GM21737 (cell line): Measurements from ENCODE around the gene PLVAP.

ENCODE experiments used
- ATAC-seq: cut with Tn5 transposase; IDR thresholded peaks from one replicate; pipeline ENCODE4 v1.9.1; 2021; ENCODE audit warnings: mild to moderate bottlenecking, moderate library complexity; ENCODE audit not compliant: unreplicated experiment

PLVAP gene

DNA sequence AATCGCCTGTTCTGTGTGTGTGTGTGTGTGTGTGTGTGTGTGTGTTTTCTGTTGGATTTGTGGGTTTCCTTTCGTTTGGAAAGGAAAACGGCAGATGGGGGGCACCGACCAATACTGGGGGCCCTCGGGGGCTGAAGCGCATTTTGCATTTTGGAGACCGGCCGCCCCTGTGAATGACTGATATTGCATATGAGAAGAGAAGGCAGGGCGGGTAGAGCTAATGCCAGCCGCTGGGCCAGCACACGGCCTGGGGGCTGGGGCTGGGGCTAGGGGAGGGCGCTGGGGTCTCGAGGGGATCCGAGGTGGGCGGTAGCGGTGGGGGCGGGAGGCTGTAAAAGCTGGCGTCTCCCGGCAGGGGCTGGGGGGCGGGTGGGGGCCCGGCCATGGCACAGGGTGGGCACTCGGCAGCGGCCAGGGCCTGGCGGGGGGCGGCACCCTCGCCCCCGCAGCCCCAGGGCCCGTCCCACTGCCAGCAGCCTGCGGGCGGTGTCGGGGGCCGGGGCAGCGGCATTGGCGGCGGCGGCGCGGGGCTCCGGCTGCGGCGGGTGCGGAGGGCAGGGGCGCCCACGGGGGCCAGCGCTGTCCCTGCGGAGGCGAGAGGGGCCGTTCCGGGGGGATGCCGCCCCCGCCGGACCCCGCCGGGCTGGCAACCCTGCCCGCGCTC, 53.7 kb downstream of the PLVAP start:
- no peak for ATAC-seq

DNA sequence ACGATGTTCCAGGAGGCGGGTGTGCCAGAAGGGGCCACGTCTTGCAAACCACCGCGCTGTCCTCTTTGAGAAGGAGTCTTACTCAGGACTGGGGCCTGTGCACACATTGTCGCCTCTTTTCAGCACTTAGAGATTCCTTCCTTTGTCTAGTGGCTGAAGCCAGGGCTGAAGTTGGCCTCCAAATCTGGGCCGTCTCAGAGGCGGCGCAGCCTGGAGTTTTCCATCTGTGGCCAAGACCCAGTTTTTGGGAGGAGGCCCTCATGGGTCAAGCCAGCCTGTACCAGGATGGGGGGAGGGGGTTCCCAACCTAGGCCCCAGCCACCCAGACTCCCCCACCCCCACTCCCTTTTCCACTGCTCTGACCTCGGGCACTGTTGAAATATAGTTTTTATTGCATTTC, 54.3 kb downstream of the PLVAP start:
- no peak for ATAC-seq

DNA sequence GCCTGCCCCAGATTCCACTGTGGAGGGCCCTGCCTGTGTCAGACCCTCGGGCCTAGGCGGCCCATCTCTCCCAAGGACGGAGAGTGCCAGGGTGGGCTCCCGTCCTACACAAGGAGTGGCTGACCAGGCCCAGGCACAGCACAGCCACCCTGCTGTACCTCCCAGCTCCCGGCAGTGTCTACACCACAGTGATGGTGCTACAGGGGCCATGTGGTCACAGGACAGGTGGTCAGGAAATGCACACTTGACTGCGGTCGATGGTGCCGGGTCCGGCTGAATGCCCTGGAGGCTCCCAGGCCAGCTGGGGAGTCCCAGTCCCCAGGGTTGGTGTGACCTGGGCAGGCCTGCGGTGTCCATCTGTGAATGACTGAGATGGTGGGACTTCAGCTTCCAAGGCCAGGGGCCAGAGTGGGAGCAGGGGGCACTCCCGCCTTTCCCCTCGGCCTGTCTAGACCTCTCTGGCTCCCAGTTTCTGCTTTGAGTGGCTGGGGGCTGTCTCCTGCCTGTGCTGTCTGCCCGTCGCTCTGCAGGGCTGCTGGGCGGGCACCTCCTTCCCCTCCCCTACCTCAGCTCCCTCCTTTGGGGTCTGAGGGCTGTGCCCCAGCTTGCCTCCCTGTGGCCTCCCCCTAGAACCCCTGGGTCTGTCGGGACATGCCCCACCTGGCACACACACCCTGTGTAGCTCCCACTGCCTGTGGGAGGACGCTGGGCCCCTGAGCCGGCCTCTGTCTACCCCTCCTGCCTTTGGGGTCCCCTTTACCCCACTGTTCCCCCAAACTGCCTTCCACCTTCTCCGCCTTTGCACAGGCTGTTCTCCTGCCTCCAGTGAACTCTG, 55.3 kb downstream of the PLVAP start:
- ATAC-seq, result no peak

DNA sequence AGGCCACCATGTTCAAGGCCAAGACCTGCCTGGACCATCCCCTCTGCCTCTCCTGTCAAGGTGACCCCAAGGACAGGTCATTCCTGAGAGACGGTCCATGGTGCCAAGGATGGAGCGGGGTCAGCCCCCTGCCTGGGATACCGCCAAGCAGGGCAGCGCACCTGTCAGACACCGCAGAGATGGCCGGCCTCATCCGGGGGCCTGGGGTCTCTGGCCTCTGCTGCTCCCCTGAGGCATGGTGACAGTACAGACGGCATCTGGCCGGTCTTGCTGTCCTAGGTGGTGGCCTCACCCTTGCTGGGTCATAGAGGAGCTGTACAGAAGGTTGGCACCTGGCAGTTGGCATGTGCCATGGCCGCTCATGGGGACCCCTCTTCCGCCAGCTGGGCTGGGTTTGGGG, 56.7 kb downstream of the PLVAP start:
- no peak for ATAC-seq

DNA sequence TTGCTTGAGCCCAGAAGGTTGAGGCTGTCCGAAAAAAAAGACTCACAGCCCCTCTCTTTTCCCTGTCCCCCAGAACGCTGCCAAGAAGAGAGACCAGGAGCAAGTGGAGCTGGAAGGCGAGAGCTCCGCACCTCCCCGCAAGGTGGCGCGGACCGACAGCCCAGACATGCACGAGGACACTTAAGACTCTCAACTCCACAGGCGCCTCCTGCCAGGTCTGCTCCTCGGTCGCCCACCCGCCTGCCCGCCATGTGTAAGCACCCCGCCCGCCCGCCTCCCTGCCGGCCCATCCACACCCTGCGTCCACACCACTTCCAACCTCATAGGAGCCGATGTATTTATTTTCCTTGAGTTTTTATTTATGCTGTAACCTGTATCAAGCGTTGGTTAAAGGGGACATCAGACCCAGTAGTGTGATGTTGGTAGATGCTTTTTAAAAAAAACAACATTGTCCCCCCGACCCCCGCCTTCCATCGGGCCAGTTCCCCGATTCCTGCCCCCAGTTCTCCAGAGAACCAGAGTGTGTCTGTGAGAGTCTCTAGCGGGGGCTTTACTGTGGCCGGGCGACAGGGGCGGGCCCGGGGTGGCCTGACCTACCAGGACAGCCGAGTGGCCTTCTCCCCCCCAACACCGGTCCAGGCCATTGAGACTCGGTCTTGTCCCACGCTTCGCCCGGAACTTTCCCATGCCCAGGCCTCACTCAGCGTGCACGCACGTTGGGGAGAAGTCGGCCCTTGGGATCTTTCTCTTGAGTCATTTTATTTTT, 57.5 kb downstream of the PLVAP start:
- no peak for ATAC-seq

DNA sequence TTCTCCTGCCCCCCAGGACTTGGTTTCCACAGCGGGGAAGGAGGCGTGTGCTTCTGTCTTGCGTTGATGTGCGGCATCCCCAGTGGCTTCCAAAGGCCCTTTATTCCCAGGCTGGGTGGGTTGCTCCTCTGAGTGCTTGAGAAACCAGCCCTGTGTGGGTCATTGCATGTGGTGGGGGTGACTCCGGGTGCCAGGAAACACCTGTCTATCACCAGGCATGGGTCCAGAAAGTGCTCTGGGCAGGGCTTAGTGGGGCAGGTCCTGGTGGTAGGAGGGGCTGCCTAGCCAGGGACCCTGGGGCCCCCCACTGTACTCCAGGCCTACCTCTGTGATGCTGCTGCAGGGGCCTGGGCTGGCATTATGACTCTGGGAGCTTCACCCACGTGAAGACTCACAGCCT, 58.2 kb downstream of the PLVAP start:
- ATAC-seq, result no peak

DNA sequence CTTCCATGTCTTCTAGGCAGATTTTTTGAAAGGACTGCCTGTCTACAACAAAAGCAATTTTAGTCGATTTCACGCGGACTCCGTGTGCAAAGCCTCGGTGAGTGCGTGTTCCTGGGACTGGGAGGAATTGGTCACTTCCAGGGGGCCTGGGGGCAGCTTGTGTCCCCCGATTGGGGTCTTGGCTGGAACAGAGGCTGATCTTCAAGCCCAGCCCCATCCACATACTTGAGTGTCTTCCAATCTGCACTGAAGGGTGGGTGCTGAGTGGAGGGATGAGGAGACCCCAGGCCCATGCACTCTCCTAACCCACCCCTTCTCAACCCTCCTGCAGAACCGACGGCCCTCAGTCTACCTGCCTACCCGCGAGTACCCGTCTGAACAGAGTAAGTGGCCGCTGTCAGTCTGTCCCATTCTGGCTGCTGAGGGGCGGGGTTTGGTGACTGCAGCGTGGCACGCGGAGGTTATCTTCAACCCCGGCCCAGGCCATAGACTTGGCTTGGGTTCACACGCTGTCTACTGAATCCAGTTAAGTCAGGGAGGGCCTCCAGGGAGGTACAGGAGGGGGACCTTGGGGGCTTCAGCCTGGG, 63.0 kb downstream of the PLVAP start:
- no peak for ATAC-seq

DNA sequence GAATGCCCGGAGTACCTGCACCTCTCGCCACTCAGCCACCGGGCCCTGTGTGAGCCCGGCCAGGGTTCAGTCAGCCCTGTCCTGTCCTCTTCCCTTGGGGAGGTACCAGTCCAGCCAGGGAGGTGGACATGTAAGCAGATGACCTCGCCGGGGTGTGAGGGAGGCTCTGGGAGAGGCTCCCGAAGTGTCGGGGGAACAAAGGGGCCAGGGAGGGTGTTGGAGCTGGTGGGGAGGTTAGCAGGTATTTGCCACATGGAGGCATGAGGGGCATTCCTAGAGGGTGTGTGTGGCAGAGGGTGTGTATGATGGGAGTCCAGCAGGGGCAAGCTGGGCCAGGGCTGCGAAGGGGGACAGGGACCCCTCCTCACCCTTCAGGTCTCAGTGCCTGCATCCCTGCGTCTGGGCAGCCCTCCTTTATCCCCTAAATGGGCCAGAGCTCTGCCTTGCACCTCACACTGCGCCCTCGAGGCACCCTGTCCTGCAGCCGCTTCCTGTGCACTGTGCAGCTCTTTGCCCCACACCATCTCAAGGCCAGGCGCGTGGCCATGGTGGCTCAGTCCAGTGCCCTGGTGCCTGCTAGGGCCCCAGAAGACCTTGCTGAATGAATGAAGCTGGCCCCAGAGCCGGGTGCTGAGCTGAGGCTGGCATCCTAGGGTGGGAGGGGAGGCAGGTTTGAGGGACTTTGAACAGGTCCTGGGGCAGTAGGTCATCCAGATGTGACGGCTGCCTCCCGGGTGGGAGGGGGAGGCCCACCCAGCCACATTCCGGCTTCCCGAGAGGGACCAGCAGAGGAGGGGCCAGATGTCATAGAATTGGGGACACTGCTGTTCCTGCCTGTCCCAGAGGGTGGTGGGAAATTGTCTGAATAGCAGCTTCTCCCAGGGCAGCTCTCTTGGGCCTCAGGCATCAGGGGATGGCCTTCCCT, 64.7 kb downstream of the PLVAP start:
- no peak for ATAC-seq

DNA sequence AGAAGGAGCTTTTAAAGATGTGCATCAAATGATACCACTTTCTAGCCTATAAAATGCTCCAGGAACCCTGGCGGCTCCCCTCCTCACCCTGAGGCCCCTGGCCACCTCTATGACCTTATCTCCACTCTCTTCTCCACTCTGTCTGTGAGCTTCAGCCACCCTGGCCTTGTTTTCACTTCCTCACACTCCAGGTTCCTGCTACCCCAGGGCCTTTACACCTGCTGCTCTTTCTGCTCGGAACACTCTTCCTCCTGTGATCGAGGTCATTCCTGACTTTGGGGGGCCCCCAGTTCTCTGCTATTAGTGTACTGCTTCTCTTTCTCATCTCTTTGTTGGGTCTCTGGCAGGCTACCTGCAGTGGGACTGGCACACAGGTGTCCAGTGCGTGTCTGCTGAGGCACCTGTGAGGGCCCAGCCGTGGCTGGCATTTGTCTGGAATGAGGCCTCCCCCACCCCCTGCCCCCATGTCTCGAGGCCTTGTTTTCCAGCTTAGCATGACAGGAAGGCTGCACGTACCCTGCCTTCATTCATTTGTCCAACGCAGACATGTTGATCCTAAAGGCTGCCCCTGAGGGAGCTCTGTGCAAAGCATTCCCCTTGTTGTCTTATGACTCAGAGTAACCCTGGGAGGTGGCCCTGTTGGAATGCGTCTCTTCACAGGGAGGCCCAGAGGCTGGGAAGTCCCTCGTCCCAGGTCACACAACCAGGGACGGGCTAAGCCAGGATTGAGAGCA, 65.5 kb downstream of the PLVAP start:
- no peak for ATAC-seq

DNA sequence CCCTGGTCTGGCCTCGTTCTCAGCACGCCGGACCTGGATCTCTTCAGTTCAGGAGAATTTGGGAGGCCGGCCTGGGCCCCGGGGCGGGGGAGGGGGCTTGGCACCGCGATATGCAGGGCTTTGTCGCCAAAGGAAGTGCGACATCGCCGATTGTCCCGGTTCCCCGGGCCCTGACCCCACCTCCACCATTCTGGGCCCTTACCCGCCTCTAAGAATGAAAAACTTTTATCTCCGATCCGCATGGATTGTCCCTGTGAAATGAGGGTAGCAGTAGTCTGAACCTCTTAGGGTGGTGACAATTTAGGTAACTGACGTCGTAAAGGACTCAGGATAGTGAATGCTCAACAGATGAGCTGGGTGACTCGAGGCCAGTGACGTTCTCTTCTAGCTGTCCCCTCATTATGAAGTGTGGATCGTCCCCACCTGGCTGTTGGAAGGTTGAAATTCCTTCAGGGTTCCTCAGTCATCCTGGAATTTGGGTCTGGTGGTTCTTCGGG, 67.1 kb downstream of the PLVAP start:
- ATAC-seq, result no peak

DNA sequence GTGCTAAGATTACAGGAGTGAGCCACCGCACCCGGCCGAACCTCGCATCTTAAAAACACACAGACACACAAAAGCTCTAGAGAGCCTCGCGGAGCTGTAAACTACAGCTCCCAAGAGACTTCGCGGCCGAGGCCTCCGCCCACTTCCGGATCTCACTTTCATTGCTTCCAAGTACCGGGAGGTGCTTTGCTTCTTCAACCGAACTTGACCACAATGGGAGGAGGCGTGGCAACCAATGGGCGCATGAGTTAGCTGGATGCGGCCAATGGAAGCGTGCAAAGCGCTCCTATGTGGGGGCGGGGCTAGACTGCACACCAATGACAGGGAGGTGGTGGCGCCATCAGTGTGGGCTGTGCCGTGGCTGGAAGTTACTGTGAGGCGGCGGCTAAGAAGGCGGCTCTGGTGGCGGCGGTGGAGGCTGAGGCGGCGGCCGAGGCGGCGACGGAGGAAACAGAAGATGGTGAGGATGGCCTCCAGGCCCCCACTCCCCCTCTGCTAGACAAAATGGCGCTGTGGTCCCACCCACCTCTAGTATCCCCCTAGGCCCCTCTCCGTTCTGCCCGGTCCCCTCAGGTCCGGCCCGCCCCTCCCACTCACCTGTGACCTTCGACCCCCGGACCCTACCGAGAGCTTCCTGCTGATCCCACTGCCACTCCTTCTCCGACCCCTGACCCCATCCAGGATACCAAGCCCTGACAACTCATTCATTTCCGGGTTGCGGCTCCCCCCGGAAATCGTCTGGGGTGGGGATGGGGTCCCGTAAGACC, 67.8 kb downstream of the PLVAP start, which contains the start of gene DDA1:
Gene DDA1 (plus strand): TSS at position 366 of the 767 bp plus-strand sequence. CDS start 92 bp downstream, at position 458.
- ATAC-seq, result peak; percentile 52

DNA sequence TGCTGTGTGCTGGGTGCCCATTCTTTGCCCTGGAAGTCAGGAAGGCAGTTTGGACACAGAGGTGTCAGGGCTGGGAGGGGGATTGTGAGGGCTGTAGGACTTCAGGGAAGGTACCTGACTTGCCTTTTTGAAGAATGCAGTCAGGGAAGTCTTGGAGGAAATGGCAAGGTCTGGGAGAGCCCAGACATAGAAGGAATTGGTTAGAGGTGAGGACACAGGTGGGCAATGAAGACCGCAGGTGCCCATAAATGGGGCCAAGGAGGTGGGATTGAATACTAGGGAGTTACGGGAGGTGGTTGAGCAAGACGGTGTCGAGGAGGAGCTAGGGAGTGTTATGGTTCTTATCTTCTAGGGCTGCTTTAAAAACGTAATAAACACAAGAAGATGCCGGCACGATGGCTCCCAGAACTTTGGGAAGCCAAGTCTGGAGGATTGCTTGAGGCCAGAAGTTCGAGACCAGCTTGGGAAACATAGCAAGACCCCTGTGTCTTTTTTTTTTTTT, 69.2 kb downstream of the PLVAP start:
- ATAC-seq, result no peak

DNA sequence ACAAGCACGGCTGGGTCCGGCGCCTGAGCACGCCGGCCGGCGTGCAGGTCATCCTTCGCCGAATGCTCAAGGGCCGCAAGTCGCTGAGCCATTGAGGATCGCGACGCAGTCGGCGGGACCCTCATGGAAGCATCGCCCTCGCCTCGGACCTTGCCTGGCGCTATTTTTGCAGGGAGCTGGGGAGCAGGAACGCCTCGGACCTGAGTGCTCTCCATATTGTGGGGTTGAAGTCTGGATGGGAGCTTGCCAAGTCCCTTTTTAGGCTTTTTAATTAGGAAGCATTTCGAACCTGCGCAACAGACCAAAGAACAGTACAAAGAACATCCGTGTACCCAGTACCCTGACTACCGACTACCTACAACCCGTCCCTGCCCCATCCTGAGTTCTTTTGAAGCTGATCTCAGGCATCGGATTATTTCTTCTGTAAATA, 70.8 kb downstream of the PLVAP start:
- ATAC-seq, result no peak

DNA sequence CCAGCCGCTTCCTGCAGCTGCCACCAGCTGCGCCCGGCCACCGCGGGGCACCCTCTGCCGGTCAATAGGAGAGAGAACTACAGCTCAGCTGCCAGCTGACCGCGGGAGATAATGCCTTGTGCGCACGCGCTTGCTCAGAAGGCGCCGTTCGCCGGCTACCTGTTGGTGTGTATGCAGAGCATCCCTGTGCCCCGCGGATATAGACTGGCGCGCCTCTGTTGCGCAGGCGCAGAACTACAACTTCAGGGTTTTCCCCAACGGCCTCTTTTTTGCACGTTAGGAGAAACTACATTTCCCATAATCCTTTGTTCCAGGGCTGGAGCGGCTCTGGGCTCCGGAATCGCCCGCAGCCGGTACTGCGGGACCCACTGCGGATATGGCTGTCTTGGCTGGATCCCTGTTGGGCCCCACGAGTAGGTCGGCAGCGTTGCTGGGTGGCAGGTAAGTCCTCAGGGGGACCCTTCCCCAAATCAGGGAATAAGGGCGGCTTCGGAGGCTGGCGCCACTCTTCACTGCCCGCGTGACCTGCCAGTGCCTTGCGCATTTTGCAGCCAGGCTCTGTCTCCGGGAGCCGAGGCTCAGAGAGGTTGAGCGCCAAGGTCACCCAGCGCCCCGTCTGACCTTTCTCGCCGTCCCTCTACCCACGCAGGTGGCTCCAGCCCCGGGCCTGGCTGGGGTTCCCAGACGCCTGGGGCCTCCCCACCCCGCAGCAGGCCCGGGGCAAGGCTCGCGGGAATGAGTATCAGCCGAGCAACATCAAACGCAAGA, 71.4 kb downstream of the PLVAP start, which contains the start of gene MRPL34:
Gene MRPL34 (plus strand): TSS at position 356 of the 768 bp plus-strand sequence. CDS start 21 bp downstream, at position 377.
- ATAC-seq, result peak; percentile 52

DNA sequence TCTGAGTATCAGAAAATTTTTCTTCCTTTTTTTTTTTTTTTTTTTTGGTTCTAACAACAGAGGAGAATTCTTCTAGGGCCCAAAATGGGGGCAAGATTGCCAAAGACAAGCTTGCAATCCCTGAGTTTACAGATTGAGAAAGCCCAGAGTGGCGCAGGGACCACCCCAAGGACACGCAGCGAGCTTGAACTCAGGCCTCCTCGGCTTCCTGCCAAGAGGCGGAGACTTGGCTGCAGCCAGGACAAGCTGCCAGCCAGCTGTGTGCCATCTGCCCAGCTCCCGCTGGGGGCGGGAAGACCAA, 72.0 kb downstream of the PLVAP start:
- ATAC-seq, result no peak

DNA sequence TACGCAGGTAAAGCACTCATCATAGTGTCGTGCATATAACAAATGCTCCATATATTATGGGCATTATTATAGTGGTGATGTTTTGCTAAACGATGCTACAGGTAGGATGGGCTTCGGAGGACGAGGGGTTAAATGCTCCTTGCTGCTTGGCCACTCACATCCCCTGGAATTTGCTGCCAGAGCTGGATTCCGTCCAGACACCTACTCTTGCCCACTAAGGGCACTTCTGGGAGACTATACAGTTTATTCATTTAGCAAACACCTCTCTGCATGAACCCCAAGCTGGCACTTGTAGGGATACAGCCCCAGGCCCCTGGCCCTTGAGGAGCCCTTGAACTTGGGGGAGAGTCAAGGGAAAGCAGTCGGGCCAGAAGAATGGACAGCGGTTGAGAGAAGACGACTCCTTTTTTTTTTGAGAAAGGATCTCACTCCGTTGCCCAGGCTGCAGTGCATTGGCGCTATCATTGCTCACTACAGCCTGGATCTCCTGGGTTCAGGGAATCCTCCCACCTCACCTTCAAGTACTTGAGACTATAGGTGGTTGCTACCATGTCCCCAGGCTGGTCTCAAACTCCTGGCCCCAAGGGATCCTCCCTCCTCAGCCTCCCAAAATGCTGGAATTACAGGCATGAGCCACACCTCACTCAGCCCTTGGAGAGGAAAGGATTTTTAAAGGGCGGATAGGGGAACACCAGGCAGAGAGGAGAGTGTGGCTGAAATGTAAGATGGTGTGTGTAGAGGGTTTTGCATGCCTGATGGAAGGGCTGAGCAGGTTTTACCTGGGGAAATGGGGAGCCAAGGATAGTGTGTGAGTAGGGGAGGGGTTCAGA, 72.5 kb downstream of the PLVAP start:
- ATAC-seq, result no peak

DNA sequence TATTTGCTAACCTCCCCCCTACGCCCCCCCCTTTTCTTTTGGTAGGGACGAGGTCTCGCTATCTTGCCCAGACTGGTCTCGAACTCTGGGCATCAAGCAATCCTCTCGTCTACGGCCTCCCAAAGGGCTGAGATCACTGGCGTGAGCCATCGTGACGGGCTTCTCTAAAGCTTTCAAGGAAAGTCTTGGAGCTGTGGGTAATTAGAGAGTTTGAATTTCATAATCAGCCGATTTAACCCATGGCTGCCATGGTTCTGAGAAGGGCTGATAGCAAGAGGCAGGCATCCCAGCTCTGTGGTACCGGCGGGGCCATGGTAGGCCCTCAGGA, 73.2 kb downstream of the PLVAP start:
- ATAC-seq, result no peak
